Uterus (tissue), 2 donors: Measurements from ENCODE around the gene ERP27.

Experiments used
- POLR2A ChIP-seq, 2 donors: fragments of 450-650 bp; IDR thresholded peaks; one replicate each; pipeline ENCODE4 v1.6.1; 2016; ENCODE audit warnings: antibody characterized with exemption in 2 of 2, mild to moderate bottlenecking in 1 of 2, moderate library complexity in 1 of 2
- TF ChIP-seq, protein P1 (sequence below), 4 experiments: fragments of 200-600 bp in 2 of 4; fragments of 450-650 bp in 2 of 4; sonication (generic) in 2 of 4; IDR thresholded peaks; one replicate each; pipeline ENCODE4 v1.5.1; 2016 to 2019; ENCODE audit warnings: antibody characterized with exemption in 4 of 4, mild to moderate bottlenecking in 2 of 4, moderate library complexity in 1 of 4

DNA sequence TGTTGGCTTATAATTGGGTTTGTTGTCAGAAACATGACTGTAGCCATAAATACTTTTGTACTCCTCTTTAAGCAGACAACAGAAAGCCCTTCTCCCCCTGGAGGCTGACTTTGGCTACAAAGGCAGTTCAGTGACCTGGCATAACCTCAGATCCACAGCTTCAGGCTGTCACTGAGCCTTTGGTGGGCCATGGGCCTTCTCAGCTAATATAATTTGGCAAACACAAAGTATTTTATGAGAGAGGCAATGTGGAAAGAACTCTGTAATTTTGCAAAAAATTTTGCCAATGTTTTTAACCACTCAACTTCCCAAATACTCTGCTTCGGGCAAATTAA lies 37.1 kb downstream of the ERP27 start:
- TF ChIP-seq, protein P1, sequence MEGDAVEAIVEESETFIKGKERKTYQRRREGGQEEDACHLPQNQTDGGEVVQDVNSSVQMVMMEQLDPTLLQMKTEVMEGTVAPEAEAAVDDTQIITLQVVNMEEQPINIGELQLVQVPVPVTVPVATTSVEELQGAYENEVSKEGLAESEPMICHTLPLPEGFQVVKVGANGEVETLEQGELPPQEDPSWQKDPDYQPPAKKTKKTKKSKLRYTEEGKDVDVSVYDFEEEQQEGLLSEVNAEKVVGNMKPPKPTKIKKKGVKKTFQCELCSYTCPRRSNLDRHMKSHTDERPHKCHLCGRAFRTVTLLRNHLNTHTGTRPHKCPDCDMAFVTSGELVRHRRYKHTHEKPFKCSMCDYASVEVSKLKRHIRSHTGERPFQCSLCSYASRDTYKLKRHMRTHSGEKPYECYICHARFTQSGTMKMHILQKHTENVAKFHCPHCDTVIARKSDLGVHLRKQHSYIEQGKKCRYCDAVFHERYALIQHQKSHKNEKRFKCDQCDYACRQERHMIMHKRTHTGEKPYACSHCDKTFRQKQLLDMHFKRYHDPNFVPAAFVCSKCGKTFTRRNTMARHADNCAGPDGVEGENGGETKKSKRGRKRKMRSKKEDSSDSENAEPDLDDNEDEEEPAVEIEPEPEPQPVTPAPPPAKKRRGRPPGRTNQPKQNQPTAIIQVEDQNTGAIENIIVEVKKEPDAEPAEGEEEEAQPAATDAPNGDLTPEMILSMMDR (IDR thresholded peaks at IDR 0.05) = no peak
- no peak for TF ChIP-seq POLR2A (IDR thresholded peaks at IDR 0.05)
